Measurements from ENCODE around the gene MACROD2.

MACROD2 gene

GRCh38 chr20:14488756-14489479, 493.6 kb downstream of the MACROD2 start:
- DNase-seq = no peak

GRCh38 chr20:14489544-14489943, 494.2 kb downstream of the MACROD2 start:
- DNase-seq = no peak

GRCh38 chr20:14491436-14491835, 496.1 kb downstream of the MACROD2 start:
- no peak for DNase-seq

- DNase-seq = no peak
These were observed 498.1 kb downstream of the MACROD2 start for GRCh38 chr20:14493408-14493807.

GRCh38 chr20:14494355-14494754, 499.0 kb downstream of the MACROD2 start:
- DNase-seq = no peak

GRCh38 chr20:14495066-14495465, 499.8 kb downstream of the MACROD2 start:
- DNase-seq = no peak

- no peak for DNase-seq
These were observed 501.7 kb downstream of the MACROD2 start for GRCh38 chr20:14497004-14497403.

- no peak for DNase-seq
These were observed 503.5 kb downstream of the MACROD2 start for GRCh38 chr20:14498772-14499171.

- DNase-seq = no peak
These were observed 510.2 kb downstream of the MACROD2 start for GRCh38 chr20:14505476-14505875.

- no peak for DNase-seq
These were observed 512.4 kb downstream of the MACROD2 start for GRCh38 chr20:14507711-14508110.

- DNase-seq = no peak
These were observed 515.0 kb downstream of the MACROD2 start for GRCh38 chr20:14510341-14510740.

GRCh38 chr20:14512839-14513238, 517.5 kb downstream of the MACROD2 start:
- no peak for DNase-seq

GRCh38 chr20:14518648-14519047, 523.3 kb downstream of the MACROD2 start:
- no peak for DNase-seq

GRCh38 chr20:14521016-14521415, 525.7 kb downstream of the MACROD2 start:
- no peak for DNase-seq

GRCh38 chr20:14521436-14521835, 526.1 kb downstream of the MACROD2 start:
- no peak for DNase-seq

- no peak for DNase-seq
These were observed 527.3 kb downstream of the MACROD2 start for GRCh38 chr20:14522595-14522994.

- no peak for DNase-seq
These were observed 527.8 kb downstream of the MACROD2 start for GRCh38 chr20:14523090-14523489.

- no peak for DNase-seq
These were observed 530.1 kb downstream of the MACROD2 start for GRCh38 chr20:14525426-14525825.

- no peak for DNase-seq
These were observed 531.6 kb downstream of the MACROD2 start for GRCh38 chr20:14526891-14527290.

GRCh38 chr20:14531786-14532185, 536.5 kb downstream of the MACROD2 start:
- DNase-seq = no peak

GRCh38 chr20:14536738-14537137, 541.4 kb downstream of the MACROD2 start:
- DNase-seq = no peak

GRCh38 chr20:14538433-14538832, 543.1 kb downstream of the MACROD2 start:
- no peak for DNase-seq

- DNase-seq = no peak
These were observed 547.7 kb downstream of the MACROD2 start for GRCh38 chr20:14543040-14543439.

GRCh38 chr20:14544688-14545087, 549.4 kb downstream of the MACROD2 start:
- no peak for DNase-seq

GRCh38 chr20:14550655-14551054, 555.3 kb downstream of the MACROD2 start:
- DNase-seq = no peak

All from T-helper 1 cell (primary cell).